ENCODE measurements around the gene BDKRB2.

Gene BDKRB2

DNA sequence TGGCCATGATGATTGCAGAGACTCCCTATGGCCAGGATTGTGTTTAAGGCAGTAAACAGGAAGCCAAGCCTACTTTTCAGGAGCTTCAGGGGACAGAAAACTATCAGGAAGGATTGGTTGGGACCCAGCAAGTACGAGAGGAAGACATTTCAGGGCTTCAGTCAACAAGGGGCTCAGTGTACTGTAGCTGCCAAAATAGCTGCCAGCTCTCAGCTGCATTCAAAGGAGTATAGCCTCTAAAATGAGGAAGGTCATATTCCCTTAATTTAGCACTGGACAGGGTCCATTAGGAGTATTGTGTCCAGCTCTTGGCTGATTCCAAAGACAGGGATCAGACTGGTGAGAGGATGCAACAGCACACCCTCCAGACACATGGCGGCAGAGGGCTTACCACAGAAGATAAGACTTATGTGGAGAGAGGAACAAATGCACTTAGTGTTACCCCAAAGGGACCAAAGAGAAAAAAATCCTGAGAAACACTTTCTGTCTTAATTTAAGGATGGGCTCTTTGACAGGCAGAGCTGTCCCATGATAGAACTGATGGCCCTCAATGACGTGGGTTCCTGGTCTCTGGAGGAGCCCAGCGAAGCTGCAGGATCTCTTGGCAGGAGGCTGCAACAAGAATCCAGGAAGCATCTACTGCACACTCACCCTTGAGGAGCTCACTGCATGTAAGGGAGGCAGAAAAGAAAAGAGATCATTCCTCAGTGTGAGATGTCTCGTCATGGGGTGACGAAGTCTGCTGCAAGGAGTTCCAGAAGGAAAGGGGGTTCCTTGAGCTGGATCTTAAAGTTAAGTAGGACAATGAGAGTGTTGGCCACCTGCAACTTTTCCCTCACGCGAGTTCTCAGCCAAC lies 66.2 kb downstream of the BDKRB2 start:
- DNase-seq (ENCODE audit: low read depth) = no peak

DNA sequence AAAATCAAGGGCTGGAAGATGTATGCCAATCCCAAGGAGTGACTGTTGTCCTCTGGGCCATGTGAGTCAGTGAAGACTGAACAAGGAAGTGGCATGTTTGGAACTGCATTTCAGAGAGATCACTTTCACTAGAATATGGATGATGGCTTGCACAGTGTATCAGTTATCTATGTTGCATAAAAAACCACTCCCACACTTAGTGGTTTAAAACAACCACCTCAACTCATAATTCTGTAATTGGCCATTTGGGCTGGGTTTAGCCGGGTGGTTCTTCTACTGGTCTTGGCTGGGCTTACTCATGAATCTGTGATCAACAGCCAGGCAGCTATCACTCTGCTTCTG lies 66.8 kb downstream of the BDKRB2 start:
- DNase-seq (ENCODE audit: low read depth) = no peak

DNA sequence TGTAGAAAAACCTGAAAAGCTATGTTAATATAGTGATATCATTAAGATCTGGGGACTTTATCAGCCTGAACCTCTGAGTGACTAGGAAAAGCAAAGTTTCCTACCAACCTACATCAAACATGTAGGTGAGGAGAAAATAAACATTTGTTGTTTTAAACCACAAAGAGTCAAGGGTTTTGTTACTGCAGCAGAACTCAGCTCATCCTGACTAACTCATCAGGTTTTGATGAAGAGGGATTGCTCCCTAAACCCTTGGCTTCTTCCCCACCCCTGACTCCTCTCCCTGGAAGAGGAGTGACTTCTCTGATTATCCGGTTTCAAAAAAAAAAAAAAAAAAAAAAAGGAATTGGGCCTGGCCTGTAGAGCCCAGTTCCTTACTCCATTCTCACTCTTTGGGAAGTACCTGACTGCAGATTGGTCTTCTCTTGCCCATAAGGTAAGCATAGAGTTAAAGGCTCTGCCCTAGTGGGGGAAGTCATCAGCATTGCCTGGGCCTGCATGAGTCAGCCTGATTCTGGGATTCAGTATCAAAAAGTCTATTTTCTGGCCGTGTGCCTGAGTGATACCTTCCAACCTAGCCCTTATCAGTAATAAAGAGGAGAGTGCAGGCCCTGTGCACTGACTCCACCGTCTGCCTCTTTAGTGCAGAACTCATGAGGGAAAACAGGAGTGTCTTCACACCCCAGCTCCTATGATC lies 68.3 kb downstream of the BDKRB2 start:
- DNase-seq (ENCODE audit: low read depth) = no peak

DNA sequence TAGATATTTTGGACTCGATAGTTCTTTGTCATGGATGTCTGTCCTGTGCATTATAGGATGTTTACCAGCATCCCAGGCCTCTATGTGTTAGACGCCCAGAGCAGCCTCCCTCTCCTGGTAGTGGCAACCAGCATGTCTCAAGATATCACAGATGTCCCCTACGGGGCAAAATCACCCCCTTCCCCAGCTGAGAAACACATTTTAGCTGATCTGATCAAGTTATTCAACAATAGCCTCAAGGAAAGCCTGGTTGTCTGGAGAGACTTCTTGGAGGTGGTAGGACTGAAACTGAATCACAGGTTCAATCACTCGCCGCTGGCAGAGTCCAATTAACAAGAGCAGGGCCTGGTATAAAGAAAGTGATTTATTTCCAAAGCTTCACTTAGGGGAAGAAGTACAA lies 69.0 kb downstream of the BDKRB2 start:
- no peak for DNase-seq (ENCODE audit: low read depth)

DNA sequence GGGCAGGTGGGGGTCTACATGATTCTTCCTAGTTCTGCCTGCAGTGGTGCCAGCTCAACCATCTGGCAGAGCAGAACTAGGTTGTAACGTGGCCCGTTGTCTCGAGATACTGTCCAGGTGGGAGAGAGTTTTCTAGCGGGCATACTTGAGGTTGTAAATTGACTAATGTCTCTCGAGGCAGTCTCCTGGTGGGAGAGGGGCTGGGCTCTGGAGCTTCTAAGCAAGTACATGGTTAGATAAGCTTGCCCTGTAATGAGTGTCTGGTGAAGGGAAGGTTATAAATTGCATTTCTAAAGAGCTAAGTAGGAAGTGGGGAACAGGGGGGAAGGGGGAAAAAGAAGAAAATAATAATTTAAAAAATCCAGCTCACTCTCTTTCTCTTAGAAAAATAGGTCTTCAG lies 69.5 kb downstream of the BDKRB2 start:
- no peak for DNase-seq (ENCODE audit: low read depth)

DNA sequence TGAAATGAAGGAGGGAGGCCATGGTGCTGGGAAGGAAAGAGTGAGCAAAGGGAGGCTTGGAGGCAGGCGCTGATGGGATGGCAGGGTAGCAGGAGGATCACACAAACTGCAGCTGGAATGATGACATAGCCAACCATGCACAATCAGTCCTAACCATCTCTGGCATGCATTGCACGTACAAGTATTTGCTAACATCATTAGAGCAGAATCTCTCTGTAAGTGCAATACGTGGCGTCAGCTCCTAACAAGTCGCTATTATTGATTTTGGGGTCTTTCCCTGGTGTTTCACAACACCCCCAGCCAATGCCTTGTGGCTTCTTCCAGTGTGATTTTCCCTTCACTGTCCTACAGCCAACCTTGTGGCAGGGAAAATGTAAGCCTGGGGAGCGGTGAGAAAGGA lies 69.9 kb downstream of the BDKRB2 start:
- DNase-seq (ENCODE audit: low read depth) = no peak

DNA sequence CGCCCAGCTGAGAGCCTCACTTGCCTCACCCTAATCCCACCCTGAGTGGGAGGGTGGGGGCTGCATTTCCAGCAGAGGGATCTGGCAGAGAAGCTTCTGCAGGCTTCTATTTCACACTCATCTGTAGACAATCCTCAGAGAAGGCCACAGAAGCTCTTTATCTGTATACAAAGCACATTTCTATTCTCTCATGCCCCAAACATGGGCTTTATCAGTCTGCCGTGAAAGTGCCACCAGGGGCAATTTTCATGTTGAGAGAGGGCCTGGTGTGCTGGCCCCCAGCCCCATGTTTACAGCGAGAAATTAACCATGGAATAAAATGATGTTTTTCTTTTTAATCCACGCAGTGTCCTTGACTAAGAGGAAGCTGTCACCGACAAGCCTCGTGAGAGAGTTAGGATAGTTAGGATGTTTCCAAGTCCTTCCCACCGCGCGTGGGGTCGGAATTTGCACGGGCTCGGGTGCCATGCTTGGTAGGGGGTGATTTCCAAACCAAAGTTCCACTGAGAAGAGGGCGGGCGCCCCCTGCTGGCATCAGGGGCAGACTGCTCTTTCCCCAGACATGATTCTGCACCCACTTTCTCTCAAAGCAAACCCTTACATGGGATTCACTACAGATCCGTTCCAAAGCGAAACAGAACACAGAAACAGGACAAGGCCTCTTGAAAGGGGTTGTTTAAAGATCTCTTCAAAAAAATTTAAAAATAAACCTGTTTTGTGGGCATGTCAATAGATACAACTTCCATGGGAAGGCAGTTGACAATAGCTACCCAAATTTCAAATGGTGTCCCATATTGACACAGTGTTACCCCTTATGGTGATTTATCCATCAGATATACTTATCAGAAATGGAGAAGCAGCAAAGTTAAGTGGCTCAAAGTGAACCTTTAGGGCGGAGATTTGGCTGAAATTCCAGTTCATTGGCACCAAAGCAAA lies 70.8 kb downstream of the BDKRB2 start:
- no peak for DNase-seq (ENCODE audit: low read depth)

DNA sequence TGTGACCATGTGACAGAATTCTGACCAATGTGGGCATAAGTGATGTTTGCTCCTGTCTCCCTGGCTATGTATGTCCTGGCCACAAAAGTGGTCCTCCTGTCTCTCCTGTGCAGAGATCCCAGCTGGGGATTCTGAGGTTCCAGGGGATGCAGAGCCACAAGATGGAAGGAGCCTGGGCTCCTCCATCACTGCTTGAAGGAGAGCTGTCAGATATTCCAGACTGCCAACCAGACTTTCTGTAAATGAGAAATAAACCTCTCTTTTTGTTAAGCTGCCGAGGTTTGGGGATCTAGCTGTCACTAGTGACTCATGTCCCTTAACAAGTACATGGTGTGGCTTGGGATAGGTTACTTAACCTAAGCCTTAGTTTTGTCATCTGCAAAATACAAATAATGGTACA lies 73.3 kb downstream of the BDKRB2 start:
- no peak for DNase-seq (ENCODE audit: low read depth)

DNA sequence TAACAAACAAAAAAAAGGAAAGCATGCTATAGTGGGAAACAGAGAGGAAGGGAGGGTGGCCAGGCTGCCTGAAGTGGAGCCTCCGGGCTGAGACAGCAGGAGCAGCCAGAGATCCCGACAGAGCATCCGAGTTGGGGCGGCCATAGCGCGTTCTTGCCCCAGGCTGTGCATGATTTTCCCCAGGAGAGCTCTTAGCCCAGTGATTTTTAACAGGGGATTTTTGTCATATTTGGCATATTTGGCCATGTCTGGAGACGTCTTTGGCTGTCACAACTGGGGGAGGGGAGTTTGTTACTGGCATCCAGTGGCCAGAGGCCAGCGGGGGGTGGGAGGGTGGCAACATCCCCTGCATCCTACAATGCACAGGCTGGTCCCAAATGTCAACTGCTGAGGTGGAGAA lies 74.9 kb downstream of the BDKRB2 start:
- no peak for DNase-seq (ENCODE audit: low read depth)

DNA sequence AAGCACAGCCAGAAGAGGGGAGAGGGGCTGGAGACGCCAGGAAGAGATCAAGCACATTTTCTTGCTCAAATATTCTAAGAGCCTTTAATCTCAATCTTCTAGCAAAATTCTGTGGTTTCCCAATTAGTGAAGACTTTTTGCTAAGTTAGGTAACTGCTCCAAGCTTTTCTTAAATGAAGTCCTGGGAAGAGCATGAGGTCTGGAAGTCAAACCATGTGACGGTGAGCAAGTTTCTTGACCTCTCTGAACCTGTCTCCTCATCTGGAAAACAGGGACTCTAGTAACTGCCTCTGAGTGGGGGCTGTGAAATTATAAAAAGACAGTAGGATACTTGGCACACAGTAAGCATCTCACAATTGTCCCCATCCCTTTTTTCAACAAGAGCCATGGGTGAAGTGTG lies 75.5 kb downstream of the BDKRB2 start:
- no peak for DNase-seq (ENCODE audit: low read depth)

DNA sequence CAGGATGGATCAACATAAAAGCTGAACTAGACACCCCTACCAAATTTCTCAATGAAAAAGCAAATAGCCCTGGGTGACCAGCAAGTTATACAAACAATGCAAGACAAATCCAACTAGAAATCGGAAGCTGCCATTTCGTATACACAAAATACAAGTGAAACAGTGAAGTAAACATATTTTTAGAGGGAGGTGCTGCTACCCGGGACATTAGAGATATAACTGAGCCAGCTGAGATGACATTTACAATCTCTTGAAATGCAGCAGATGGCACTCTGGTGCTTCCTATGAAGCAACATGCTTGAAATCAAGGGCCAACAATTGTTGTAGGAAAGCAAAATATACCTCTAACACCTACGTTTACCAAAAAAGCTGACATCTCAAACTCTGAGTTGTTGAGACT lies 76.8 kb downstream of the BDKRB2 start:
- DNase-seq (ENCODE audit: low read depth) = no peak

DNA sequence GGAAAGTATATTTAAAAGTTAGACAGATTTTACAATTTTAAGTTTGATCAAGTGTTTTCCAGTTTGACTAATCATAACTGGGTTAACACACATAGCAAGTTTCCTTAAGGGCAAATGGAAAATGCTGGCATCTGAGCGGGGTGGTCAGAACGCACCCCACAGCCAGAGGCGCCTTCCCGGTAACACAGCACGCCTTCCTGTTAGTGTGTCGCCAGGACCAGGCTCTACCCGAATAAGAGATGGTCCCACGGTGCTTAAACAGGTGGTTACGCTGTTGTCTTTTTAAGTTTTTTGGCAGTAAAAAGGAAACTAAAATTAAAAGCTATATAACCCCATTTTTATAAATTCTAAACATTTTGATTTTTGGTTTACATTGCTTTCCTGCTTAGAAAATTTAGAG lies 79.4 kb downstream of the BDKRB2 start:
- no peak for DNase-seq (ENCODE audit: low read depth)

DNA sequence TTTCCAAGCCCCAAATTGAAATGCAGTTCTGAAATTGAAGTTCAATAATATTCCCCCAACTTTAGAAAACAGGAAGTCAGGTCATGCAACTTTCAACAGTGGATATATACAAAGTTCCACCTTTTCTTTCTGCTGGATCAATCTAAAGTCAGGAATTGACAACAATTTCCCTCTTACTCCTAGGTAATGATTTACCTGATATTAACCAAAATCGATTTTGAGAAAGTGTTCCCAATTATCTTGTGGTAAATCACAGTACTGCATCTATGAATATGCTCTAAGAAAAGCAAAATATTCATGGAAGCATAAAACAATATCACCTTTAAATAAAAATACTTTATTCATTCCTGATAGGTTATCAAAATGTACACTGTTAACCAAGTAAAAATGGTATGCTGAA lies 79.8 kb downstream of the BDKRB2 start:
- DNase-seq (ENCODE audit: low read depth) = no peak

DNA sequence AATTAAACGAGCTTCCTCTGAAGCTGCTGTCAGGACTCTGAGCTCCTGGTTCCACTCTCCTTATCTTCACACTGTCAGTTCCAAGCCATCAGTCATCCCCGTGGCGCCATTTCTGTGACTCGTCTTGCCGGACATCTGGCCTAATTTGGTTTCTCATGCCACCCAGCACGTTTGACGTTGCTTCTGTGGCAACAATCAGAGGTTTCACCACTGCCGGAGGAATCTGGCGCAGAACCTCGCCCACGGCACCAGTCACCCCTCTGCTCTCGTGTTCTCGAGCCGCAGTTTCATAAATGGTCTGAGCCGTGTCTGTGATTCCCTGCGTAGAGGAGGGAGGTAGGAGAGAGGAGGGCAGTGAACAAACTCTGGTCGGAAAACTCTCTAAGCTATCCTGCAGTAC lies 81.0 kb downstream of the BDKRB2 start:
- DNase-seq (ENCODE audit: low read depth) = no peak

DNA sequence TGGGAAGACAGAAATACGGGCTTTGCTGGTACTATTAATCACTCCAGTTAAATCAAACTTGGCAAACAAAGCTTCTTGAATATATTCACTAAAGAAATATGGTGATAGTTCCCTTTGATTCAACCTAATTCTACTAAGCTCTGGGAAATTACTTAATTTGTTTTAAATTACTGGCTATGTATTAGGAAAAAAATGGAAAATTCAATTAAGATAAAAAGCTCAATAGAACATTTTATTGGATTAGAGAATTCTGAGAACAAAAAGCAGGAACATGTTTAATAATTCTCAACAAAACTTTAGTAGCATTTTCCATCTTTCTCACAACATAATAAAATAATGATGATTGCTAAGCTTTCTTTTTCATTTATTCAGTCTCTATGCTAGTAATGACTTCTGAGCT lies 81.6 kb downstream of the BDKRB2 start:
- DNase-seq (ENCODE audit: low read depth) = no peak

DNA sequence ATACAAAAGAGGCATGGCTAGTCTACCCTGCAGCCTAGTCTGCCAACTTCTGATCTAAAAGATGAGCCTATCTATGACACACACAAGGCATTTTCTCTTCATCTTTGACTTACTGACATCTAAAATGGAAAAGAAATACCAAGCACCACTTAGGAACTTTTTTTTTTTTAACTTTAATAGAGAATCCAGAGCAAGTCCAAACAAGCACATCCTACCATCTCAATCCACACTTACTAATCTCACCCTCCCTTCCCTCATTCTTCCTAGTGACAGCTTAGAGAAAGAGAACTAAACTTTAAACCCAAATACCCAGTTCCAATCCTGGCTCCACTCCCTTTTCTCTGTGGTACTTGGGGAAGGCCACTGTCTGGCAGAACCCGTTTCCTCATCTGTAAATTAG lies 83.2 kb downstream of the BDKRB2 start:
- no peak for DNase-seq (ENCODE audit: low read depth)
